CD4-positive, alpha-beta T cell treated with Interleukin-2 at 100 ng/mL for 4 hours (primary cell): ENCODE data around the gene FBXO31.
A peak's percentile ranks its signal among the peaks of the same experiment; 100 is the strongest.
"Not testable (repeated sequence)": the region's sequence is repeated elsewhere in the genome, so short reads cannot be mapped to it uniquely, and the experiment has no call there.

Experiments
- DNase-seq: peaks from one replicate; pipeline ENCODE4 v3.0.0-alpha.2; 2020; ENCODE audit warnings: low spot score

The FBXO31 gene

GRCh38 chr16:87411375-87412271, 28.0 kb upstream of the FBXO31 start:
- DNase-seq, result no peak

- no peak for DNase-seq
These were observed 27.4 kb upstream of the FBXO31 start for GRCh38 chr16:87410968-87411367.

GRCh38 chr16:87410530-87410929, 27.0 kb upstream of the FBXO31 start:
- no peak for DNase-seq

GRCh38 chr16:87409781-87410180, 26.2 kb upstream of the FBXO31 start:
- DNase-seq, result no peak

- no peak for DNase-seq
These were observed 25.6 kb upstream of the FBXO31 start for GRCh38 chr16:87409153-87409552.

- DNase-seq, result peak; percentile 22
These were observed 24.0 kb upstream of the FBXO31 start for GRCh38 chr16:87407511-87408112.

GRCh38 chr16:87406495-87407088, 23.0 kb upstream of the FBXO31 start:
- no peak for DNase-seq

GRCh38 chr16:87404764-87405625, 21.4 kb upstream of the FBXO31 start:
- no peak for DNase-seq

GRCh38 chr16:87395181-87395842, 11.7 kb upstream of the FBXO31 start:
- no peak for DNase-seq

- no peak for DNase-seq
These were observed 10.1 kb upstream of the FBXO31 start for GRCh38 chr16:87393680-87394055.

GRCh38 chr16:87392821-87393679, 9.5 kb upstream of the FBXO31 start:
- DNase-seq, result peak; percentile 15

GRCh38 chr16:87391950-87392820, 8.6 kb upstream of the FBXO31 start, which contains the start of gene MAP1LC3B:
Gene MAP1LC3B (plus strand): TSS chr16:87392336. CDS start chr16:87392428, 92 bp downstream.
- peak; percentile 98 for DNase-seq

- no peak for DNase-seq
These were observed 7.9 kb upstream of the FBXO31 start for GRCh38 chr16:87391324-87391949.

GRCh38 chr16:87390641-87391323, 7.2 kb upstream of the FBXO31 start:
- DNase-seq, result no peak

GRCh38 chr16:87389914-87390313, 6.3 kb upstream of the FBXO31 start:
- not testable (repeated sequence) for DNase-seq

- DNase-seq, result no peak
These were observed 5.7 kb upstream of the FBXO31 start for GRCh38 chr16:87389245-87389644.

GRCh38 chr16:87388818-87389134, 5.2 kb upstream of the FBXO31 start:
- no peak for DNase-seq

GRCh38 chr16:87387942-87388817, 4.6 kb upstream of the FBXO31 start:
- peak; percentile 96 for DNase-seq
